GM21515 (cell line): Measurements from ENCODE around the gene HERC4.
"Not testable (repeated sequence)": the region's sequence is repeated elsewhere in the genome, so short reads cannot be mapped to it uniquely, and the experiment has no call there.

Experiments used
- ATAC-seq: cut with Tn5 transposase; IDR thresholded peaks from one replicate; pipeline ENCODE4 v1.9.1; 2021; ENCODE audit not compliant: unreplicated experiment

HERC4 gene

DNA sequence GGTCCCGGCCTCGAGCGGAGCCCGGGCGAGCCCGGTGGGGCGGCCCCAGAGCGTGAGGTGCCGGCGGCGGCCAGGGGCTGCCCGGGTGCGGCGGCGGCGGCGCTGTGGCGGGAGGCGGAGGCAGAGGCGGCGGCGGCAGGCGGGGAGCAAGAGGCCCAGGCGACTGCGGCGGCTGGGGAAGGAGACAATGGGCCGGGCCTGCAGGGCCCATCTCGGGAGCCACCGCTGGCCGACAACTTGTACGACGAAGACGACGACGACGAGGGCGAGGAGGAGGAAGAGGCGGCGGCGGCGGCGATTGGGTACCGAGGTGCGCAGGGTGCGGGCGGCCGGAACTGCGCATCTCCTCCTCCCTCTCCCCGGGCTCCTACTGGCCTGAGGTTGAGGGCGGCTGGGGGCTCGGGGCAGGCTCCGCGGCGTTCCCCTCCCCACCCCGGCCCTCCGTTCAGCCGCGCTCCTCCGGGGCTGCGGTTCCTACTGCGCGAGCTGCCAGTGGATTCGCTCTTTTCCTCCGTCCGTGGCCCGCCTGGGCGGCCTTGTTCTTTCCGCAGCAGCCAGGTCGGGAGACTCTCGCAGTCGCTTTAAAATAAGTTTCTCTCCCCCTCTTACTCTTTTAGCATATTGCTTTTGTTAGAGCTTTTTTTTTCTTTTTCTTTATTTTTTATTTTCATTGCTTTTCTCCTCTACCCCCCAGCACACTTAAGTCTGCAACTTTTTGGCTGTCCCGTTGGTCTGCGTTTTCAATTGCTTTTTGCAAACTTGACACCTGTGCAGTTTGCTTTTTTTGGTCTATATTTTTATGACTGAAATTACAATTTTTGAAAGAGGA is 190.0 kb downstream of the HERC4 start:
- ATAC-seq, result peak; percentile 68

DNA sequence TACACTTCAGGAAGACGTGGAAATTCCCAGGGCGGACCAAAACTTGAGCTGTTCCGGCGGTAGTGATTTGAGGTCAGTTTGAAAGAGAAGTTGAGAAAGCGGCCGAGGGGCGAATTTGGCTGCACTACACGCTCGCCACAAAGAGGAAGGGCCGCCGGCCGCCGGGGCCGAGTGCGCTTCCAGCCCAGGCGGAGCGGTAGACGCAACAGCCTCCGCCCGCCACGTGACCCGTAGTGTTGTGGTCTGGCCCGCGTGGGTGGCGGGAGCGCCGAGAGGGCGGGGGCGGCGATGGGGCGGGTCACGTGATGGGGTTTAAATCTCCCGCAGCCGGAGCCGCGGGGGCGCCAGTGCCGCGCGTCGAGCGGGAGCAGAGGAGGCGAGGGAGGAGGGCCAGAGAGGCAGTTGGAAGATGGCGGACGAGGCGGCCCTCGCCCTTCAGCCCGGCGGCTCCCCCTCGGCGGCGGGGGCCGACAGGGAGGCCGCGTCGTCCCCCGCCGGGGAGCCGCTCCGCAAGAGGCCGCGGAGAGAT is 190.7 kb downstream of the HERC4 start, which contains the start of gene SIRT1:
Gene SIRT1 (plus strand): TSS at position 344 of the 529 bp plus-strand sequence. CDS start 66 bp downstream, at position 410.
- peak; percentile 88 for ATAC-seq

DNA sequence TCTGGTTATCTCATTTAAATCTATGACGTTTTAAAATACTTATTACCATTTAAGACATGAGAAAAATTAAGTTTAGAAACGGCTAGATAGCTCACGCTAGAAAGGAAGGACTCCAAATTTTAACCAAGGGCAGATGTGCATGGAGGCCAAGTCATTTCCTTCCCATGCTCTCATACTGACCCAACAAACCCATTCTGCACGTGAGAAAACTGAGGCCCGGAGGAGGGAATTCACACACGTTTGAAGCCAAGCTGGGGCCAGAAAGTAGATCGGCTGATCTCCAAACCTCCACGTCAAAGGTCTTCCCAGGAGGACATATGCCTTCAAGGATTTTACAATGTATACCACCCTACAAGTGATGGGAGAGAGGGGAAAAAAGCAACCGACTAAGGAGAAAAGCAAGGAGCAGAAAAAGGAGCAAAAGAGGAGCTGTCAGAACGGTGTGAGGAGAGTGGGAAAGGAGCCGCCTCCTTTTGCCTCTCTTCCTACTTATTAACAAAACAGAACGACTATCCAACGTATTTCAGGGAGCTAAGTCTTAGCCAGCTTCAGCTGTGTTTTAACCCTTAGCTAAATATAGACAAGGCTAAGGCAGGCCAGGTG is 191.3 kb downstream of the HERC4 start:
- ATAC-seq, result no peak

DNA sequence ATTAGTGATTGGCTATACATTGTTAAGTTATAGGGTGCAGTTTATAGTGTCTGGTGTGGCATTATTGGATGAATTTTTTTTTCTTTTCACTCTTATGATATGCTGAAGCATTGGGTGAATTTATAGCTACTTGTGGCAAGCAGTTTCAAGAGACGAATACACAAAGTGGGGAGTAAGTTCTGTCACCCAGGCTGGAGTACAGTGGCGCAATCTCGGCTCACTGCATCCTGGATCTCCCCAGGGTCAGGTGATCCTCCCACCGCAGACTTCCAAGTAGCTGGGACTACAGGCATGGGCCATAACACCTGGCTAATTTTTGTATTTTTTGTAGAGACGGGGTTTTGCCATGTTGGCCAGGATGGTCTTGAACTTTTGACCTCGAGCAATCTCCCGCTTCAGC is 196.9 kb downstream of the HERC4 start:
- ATAC-seq, result no peak

GRCh38 chr10:67877421-67877820 is 197.7 kb downstream of the HERC4 start:
- ATAC-seq, result not testable (repeated sequence)

DNA sequence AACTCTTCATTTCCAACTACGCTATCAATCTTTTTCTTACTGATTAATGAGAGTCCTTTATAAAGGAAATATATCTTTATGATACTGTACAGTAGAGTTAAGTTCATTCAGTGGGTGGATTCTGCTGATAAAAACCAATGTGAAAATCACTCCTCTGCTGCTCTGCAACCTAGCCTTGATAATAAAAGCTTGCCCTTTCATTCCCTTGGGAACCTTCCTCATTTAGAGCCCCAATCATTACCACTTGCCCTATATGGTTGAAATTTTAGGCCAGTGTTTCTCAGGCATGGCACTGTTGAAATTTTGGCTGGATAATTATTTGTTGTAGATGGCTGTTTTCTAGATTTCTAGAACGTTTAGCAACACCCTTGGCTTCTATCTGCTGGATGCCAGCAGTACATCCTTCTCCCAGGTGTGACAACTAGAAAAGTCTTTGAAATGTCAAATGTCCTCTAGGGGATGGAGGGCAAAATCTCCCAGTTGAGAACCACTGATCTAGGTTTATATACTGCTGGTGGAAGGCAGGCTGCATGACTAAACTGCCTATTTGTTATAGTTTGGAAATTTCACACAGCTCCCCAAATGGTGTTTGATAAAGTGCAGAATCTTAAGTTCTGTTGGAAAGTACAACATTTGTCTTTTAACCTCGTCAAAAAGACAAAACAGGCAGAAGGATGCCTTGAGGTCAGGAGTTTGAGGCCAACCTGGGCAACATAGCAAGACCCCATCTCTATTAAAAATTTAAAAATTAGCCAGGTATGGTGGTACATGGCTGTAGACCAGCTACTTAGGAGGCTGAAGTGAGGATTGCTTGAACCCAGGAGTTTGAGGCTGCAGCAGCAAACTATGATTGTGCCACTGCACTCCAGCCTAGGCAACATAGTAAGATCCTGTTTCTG is 199.5 kb downstream of the HERC4 start:
- no peak for ATAC-seq
